Small intestine (tissue), 7 donors: ENCODE data around the gene PLEKHG4B. TPM values are rescaled to one million over a fixed set of nuclear protein-coding genes. Genes with fewer than 3 reads are reported as not detected.
A peak's percentile ranks its signal among the peaks of the same experiment; 100 is the strongest.

Experiments
- DNase-seq, 2 donors: peaks; one replicate each; pipeline versions ENCODE4 v3.0.0 to v3.0.0-alpha.2; 2013
- FAIRE-seq: peaks from 2 replicates; lab custom pipeline; 2012; peaks lifted over from hg19 to GRCh38; lab: Jason Lieb, UNC
- H3K27ac ChIP-seq, 3 donors: one replicate each; pipeline ENCODE4 v1.5.1; 2013; ENCODE audit warnings: low read length in 2 of 3, mild to moderate bottlenecking in 2 of 3, control low read depth in 1 of 3, inconsistent platforms in 1 of 3, low read depth in 1 of 3, moderate library complexity in 1 of 3
- H3K27me3 ChIP-seq, 3 donors: one replicate each; pipeline ENCODE4 v1.6.1; 2013; ENCODE audit warnings: low read length in 3 of 3, inconsistent platforms in 1 of 3; ENCODE audit not compliant: control insufficient read depth in 3 of 3, insufficient read depth in 3 of 3
- H3K36me3 ChIP-seq, 3 donors: one replicate each; pipeline ENCODE4 v1.6.1; 2013; ENCODE audit warnings: low read length in 3 of 3, inconsistent platforms in 1 of 3, low read depth in 1 of 3, mild to moderate bottlenecking in 1 of 3, moderate library complexity in 1 of 3; ENCODE audit not compliant: control insufficient read depth in 3 of 3, insufficient read depth in 2 of 3
- H3K4me1 ChIP-seq, 3 donors: one replicate each; pipeline ENCODE4 v1.6.1; 2013; ENCODE audit warnings: low read length in 2 of 3, inconsistent platforms in 1 of 3, low read depth in 1 of 3, mild to moderate bottlenecking in 1 of 3, moderate library complexity in 1 of 3; ENCODE audit not compliant: control insufficient read depth in 3 of 3, insufficient read depth in 2 of 3
- H3K4me3 ChIP-seq, 3 donors: one replicate each; pipeline ENCODE4 v1.5.1; 2013; ENCODE audit warnings: low read length in 3 of 3, control low read depth in 1 of 3, inconsistent platforms in 1 of 3, low read depth in 1 of 3, mild to moderate bottlenecking in 1 of 3, moderate library complexity in 1 of 3
- H3K9me3 ChIP-seq, 2 donors: one replicate each; pipeline ENCODE4 v1.6.1; 2013; ENCODE audit warnings: low read depth in 1 of 2, low read length in 1 of 2; ENCODE audit not compliant: control insufficient read depth in 2 of 2, insufficient read depth in 1 of 2
- WGBS, 3 donors: extraction: QIAGEN DNeasy Blood & Tissue Kit; methylation state at CpG; one replicate each; pipeline ENCODE4 v1.1.7; 2013; 5-methylcytosine and 5-hydroxymethylcytosine counted together
- polyA plus RNA-seq, 4 donors: library from polyadenylated mRNA; stranded (reverse) in 3 of 4; unstranded in 1 of 4; fragments of 200-250 nt in 3 of 4; fragments of 120-200 nt in 1 of 4; gene quantifications; one replicate each; pipeline versions ENCODE4 v1.2.1 to v1.2.3, GENCODE V29; 2013
- donor health status: healthy with polysubstance abuse.
- donor health status: control.
- donor health status: control.
- donor health status: Bipolar disorder and iron deficiency.
- donor health status: healthy.

PLEKHG4B gene
- polyA plus RNA-seq, 4 donors = 0.01 to 0.44 TPM; not detected in 2

DNA sequence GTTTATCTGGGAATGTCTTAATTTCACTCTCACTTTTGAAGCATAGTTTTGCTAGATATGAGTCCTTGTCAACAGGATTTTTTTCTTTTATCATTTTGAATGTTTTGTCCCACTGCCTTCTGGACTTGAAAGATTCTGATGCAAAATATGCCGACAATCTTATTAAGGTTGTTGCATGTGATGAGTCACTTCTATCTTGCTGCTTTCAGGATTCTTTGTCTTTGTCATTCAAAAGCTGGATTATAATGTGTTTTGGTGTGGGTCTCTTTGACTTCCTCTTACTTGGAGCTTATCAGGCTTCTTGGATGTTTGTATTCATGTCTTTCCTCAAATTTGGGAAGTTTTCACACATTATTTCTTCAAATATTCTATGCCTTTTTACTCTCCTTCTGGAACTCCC, 33.8 kb downstream of the PLEKHG4B start:
- FAIRE-seq = no peak
- Histone ChIP-seq H3K4me3 (no peak overlapping the region), H3K4me1 (no peaks in the 10 kb centered on the region), H3K9me3 (peaks cover 0 to 7% of the 10 kb centered on the region in 2 donors), H3K27ac (no peak overlapping the region), H3K27me3 (peaks cover 0 to 7% (median 2%) of the 10 kb centered on the region in 3 donors), H3K36me3 (no peaks in the 10 kb centered on the region)
- no peak for DNase-seq
- WGBS, 3 donors = 91 to 100% (median 100%) methylated on average over 1 of the region's 1 CpG

DNA sequence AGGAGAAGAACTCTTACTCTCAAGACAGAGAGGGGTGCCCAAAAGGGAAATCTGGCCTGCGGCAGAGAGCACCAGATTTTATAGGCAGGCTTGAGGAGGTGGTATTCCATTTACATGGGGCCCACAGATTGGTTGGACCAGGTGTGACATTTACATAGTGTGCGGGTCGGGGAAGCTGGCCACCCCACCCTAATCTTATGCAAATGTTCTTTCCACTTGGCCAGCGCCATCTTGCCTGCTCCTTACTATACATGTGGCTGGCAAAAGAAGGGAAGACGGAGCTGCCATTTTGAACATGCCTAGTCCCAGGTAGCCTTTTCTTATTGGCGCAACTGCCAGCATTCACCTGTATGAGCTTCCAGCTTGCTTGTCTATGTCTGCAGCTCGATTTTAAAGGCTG, 34.8 kb downstream of the PLEKHG4B start:
- no peak for FAIRE-seq
- 82 to 88% (median 83%) methylated on average over 7 of the region's 7 CpGs for WGBS, 3 donors
- H3K4me3 ChIP-seq = no peak overlapping the region
- H3K27me3 ChIP-seq = peaks cover 0 to 7% (median 2%) of the 10 kb centered on the region in 3 donors
- no peaks in the 10 kb centered on the region for H3K36me3 ChIP-seq
- no peak overlapping the region for H3K27ac ChIP-seq
- H3K4me1 ChIP-seq = no peaks in the 10 kb centered on the region
- DNase-seq = no peak
- H3K9me3 ChIP-seq = peaks cover 0 to 7% of the 10 kb centered on the region in 2 donors

DNA sequence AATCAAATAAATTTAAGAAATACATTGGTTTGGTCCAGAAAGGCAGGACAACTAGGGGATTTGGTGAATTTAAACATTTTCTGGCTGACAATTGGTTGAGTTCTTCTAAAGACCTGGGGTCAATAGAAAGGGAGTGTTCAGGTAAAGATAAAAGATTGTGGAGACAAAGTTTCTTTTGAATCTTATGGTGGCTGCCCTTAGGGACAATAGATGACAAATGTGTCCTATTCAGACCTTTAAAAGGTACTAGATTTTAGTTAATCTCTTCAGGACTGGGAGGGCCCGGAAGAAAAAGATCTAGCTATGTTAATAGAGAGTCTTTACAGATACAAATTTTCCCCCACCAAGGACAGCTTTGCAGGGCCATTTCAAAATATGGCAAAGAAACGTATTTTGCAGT, 35.9 kb downstream of the PLEKHG4B start:
- H3K27ac ChIP-seq = no peak overlapping the region
- H3K4me1 ChIP-seq = no peaks in the 10 kb centered on the region
- WGBS, 3 donors = 48 to 71% (median 66%) methylated on average over 2 of the region's 2 CpGs
- FAIRE-seq (no peak), DNase-seq (no peak)
- H3K27me3 ChIP-seq = peaks cover 0 to 7% (median 2%) of the 10 kb centered on the region in 3 donors
- H3K4me3 ChIP-seq = no peak overlapping the region
- peaks cover 0 to 7% of the 10 kb centered on the region in 2 donors for H3K9me3 ChIP-seq
- no peaks in the 10 kb centered on the region for H3K36me3 ChIP-seq

DNA sequence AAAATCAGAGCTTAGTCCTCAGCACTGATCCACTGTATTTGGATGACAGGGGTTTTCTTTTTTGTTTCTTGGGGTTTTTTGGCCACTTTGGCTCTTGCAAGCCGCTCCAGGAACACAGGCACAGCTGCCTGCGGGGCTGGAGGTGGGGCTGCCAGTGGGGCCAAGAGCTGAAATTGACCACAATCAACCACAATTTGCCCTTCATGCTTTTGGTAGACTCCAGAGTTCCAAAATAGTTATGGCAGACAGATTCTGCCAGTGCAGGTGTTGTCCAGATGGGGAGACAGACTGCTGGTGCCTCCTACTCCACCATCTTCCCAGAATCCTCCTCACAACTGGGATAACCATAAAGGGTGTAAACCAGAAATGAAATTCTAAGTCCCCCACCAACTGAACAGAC, 36.5 kb downstream of the PLEKHG4B start:
- 79 to 88% (median 87%) methylated on average over 2 of the region's 2 CpGs for WGBS, 3 donors
- DNase-seq (no peak), FAIRE-seq (no peak)
- Histone ChIP-seq H3K4me1 (no peaks in the 10 kb centered on the region), H3K27me3 (peaks cover 0 to 7% (median 2%) of the 10 kb centered on the region in 3 donors), H3K4me3 (no peak overlapping the region), H3K9me3 (peaks cover 0 to 7% of the 10 kb centered on the region in 2 donors), H3K27ac (no peak overlapping the region), H3K36me3 (no peaks in the 10 kb centered on the region)

DNA sequence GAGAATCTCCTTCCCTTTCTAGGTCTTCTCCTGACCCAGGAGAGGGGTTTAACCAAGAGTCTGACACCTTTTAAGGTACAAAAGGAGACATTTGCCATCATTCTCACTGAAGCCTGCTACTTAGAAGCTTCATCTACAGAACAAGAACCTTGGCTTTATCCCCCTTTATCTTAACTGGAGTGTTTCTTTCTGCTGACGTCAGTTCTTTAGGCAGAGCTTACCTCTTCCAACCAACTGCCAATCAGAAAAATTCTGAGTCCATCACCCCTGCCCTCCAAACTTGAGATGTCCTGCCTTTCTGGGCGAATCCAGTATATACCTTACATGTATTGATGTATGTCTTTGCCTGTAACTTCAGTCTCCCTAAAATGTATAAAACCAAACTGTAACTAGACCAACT, 37.2 kb downstream of the PLEKHG4B start:
- FAIRE-seq (no peak), DNase-seq (no peak)
- Histone ChIP-seq H3K9me3 (peaks cover 0 to 7% of the 10 kb centered on the region in 2 donors), H3K27ac (no peak overlapping the region), H3K4me1 (no peaks in the 10 kb centered on the region), H3K27me3 (peaks cover 0 to 7% (median 2%) of the 10 kb centered on the region in 3 donors), H3K4me3 (no peak overlapping the region), H3K36me3 (no peaks in the 10 kb centered on the region)
- 66 to 75% (median 74%) methylated on average over 2 of the region's 2 CpGs for WGBS, 3 donors

DNA sequence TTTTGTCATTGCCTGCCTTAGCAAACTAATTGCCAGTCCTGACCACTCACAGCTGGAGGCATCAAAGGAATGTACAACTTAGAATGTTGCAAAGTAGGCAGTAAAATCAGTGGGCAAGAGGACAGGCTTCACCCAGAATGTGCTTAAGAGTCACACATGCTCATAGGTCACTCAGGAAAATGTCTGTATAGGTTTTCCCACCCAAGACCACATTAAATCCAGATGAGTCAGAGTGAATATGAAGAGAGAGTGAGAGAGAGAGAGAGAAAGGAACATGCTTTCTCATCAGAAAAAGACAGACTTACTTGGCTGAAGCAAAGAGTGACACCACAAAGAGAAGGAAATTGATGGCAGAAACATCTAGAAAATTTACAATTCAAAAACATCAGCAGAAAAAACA, 37.9 kb downstream of the PLEKHG4B start:
- no peaks in the 10 kb centered on the region for H3K36me3 ChIP-seq
- peaks cover 0 to 7% of the 10 kb centered on the region in 2 donors for H3K9me3 ChIP-seq
- no peak overlapping the region for H3K4me3 ChIP-seq
- no peak for FAIRE-seq
- no peak overlapping the region for H3K27ac ChIP-seq
- H3K27me3 ChIP-seq = peaks cover 0 to 7% (median 2%) of the 10 kb centered on the region in 3 donors
- DNase-seq = no peak
- H3K4me1 ChIP-seq = no peaks in the 10 kb centered on the region

DNA sequence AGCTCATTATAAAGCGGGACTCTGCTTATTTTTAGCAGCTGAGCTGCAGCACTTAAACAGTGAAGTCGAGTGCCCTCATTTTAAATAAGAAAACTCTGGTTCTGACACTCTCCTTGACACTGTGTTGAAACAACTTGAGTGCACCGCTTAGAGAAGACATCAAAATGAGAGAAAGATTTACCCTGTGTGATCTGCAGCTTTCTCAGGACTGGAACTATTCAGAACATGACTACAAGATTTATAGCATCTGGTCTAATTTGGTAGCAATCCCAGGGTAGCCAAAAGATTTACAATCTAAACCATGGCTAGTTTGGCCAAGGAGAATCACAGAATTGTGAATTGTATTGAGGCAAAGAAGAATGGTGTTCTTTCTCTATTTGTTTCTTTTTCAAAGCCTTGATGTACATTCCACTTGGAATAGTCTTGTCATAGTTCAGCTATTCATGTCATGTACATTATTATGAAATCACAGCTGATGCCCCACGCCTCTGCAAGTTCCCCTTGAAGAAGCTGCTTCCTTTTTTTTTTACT, 38.7 kb downstream of the PLEKHG4B start:
- Histone ChIP-seq H3K4me1 (no peaks in the 10 kb centered on the region), H3K36me3 (no peaks in the 10 kb centered on the region), H3K27ac (no peak overlapping the region), H3K27me3 (peaks cover 0 to 7% (median 2%) of the 10 kb centered on the region in 3 donors), H3K9me3 (peaks cover 0 to 7% of the 10 kb centered on the region in 2 donors), H3K4me3 (no peak overlapping the region)
- DNase-seq (no peak), FAIRE-seq (no peak)
- 51 to 72% (median 65%) methylated on average over 4 of the region's 4 CpGs for WGBS, 3 donors

DNA sequence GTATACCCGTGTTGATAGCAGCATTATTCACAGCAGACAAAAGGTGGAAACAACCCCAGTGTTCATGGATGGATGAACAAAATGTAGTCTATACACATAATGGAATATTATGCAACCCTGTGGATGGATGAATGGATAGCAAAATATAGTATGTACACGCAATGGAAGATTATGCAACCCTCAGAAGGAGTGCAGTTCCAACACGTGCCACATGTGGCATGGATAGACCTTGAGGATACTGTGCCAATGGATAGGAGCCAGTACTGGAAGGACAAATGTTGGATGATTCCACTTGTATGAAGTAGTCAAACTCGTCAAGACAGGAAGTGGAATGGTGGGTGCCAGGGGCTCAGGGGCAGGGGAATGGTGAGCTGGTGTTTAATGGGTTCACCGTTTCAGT, 44.9 kb downstream of the PLEKHG4B start:
- FAIRE-seq = no peak
- Histone ChIP-seq H3K4me1 (no peaks in the 10 kb centered on the region), H3K27me3 (no peaks in the 10 kb centered on the region), H3K9me3 (no peaks in the 10 kb centered on the region), H3K27ac (no peak overlapping the region), H3K36me3 (no peaks in the 10 kb centered on the region), H3K4me3 (no peak overlapping the region)
- DNase-seq = peak in 1 of 2 donors; percentile 17
- 54 to 79% (median 63%) methylated on average over 5 of the region's 5 CpGs for WGBS, 3 donors

DNA sequence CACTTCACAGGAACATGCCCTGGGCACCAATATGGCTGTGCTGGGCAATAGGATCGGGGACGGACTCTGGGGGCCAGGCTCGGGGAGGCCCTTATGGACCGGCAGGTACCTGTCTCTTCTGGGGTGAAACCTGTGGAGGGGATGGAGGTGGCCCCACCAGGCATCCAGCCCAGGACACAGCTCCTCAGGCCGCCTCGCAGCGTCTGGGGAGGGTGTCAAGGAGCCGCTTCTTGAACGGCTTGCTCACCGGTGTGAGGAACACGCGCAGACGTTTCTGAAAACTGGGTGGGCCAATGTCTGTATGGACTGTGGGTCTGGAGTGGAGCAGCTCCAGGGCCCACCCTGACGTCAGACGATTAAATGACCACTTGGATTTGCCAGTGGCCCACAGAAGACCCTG, 45.8 kb downstream of the PLEKHG4B start:
- Histone ChIP-seq H3K9me3 (no peaks in the 10 kb centered on the region), H3K27me3 (no peaks in the 10 kb centered on the region), H3K36me3 (no peaks in the 10 kb centered on the region), H3K4me1 (no peaks in the 10 kb centered on the region), H3K4me3 (no peak overlapping the region), H3K27ac (no peak overlapping the region)
- WGBS, 3 donors = 92 to 95% (median 93%) methylated on average over 15 of the region's 15 CpGs
- FAIRE-seq (no peak), DNase-seq (no peak)
